Measurements from ENCODE around the gene SLFNL1.

Gene SLFNL1

DNA sequence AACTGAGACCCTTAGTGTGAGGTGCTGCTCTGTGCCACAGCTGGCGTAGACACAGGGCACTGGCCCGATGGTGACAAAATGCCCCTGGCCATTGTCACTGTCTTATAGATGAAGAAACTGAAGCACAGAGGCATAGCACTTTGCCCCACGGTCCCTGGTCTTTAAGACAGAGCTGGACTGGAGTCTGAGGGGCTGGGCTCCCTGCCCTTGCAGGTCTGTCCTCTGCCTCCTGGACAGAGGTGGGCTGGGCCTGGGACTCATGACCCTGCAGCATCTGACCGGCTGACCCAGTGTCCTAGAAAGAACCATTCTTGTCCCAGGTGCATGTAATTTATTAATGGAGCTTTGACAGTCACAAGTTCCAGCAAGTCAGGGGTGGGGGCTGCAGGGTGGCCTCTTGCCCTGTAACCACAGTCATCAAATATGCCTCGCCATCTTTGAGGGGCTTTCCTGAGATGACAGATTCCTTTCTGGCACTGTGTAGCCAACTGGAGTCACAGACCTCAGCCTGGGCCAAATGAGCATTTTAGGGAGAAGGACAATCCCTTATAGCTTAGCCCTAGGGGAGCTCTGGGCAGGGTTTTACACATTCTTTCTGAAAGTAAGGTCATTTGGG, 6.1 kb downstream of the SLFNL1 start:
- Histone ChIP-seq H3K36me3 (replicated peaks; ENCODE audit: insufficient read depth, low read length) (peaks cover 3% of the 10 kb centered on the region; the same call in 1 of the 2 replicates), H3K9me3 (replicated peaks; ENCODE audit: insufficient read depth, low read length) (no peaks in the 10 kb centered on the region), H2AFZ (ENCODE audit: low read length) (no peak overlapping the region), H3K4me3 (ENCODE audit: low read length) (no peak overlapping the region), H3K9ac (ENCODE audit: low read length) (no peak overlapping the region), H3K79me2 (ENCODE audit: low read length) (no peaks in the 10 kb centered on the region; the same call in 1 of the 2 replicates), H3K27ac (ENCODE audit: low read length) (no peak overlapping the region), H3F3A (ENCODE audit: insufficient read depth, low read length) (no peaks in the 10 kb centered on the region), H3K27me3 (replicated peaks; ENCODE audit: insufficient read depth, low read length) (no peaks in the 10 kb centered on the region), H3K4me2 (ENCODE audit: low read depth, low read length) (no peak overlapping the region), H3K4me1 (ENCODE audit: low read length) (no peaks in the 10 kb centered on the region), H4K20me1 (ENCODE audit: insufficient read depth, low read length) (no peaks in the 10 kb centered on the region), H3K9me2 (replicated peaks; ENCODE audit: insufficient read depth, low read length) (no peaks in the 10 kb centered on the region)
- no peak for DNase-seq
- TF ChIP-seq, protein P1, sequence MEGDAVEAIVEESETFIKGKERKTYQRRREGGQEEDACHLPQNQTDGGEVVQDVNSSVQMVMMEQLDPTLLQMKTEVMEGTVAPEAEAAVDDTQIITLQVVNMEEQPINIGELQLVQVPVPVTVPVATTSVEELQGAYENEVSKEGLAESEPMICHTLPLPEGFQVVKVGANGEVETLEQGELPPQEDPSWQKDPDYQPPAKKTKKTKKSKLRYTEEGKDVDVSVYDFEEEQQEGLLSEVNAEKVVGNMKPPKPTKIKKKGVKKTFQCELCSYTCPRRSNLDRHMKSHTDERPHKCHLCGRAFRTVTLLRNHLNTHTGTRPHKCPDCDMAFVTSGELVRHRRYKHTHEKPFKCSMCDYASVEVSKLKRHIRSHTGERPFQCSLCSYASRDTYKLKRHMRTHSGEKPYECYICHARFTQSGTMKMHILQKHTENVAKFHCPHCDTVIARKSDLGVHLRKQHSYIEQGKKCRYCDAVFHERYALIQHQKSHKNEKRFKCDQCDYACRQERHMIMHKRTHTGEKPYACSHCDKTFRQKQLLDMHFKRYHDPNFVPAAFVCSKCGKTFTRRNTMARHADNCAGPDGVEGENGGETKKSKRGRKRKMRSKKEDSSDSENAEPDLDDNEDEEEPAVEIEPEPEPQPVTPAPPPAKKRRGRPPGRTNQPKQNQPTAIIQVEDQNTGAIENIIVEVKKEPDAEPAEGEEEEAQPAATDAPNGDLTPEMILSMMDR (IDR thresholded peaks at IDR 0.05; ENCODE audit: low read length), result no peak
- TF ChIP-seq EZH2 (optimal IDR thresholded peaks at IDR 0.05; ENCODE audit: low read depth, low read length), result no peak

GRCh38 chr1:41014871-41015270, 6.7 kb downstream of the SLFNL1 start:
- Histone ChIP-seq H3K9ac (ENCODE audit: low read length) (no peak overlapping the region), H3K4me1 (ENCODE audit: low read length) (no peaks in the 10 kb centered on the region), H3K27me3 (replicated peaks; ENCODE audit: insufficient read depth, low read length) (no peaks in the 10 kb centered on the region), H3K79me2 (ENCODE audit: low read length) (no peaks in the 10 kb centered on the region; the same call in 1 of the 2 replicates), H3K9me2 (replicated peaks; ENCODE audit: insufficient read depth, low read length) (no peaks in the 10 kb centered on the region), H3K4me2 (ENCODE audit: low read depth, low read length) (no peak overlapping the region), H2AFZ (ENCODE audit: low read length) (no peak overlapping the region), H3K27ac (ENCODE audit: low read length) (no peak overlapping the region), H3F3A (ENCODE audit: insufficient read depth, low read length) (no peaks in the 10 kb centered on the region), H4K20me1 (ENCODE audit: insufficient read depth, low read length) (no peaks in the 10 kb centered on the region), H3K4me3 (ENCODE audit: low read length) (no peak overlapping the region), H3K36me3 (replicated peaks; ENCODE audit: insufficient read depth, low read length) (peaks cover 5% of the 10 kb centered on the region; the same call in 1 of the 2 replicates), H3K9me3 (replicated peaks; ENCODE audit: insufficient read depth, low read length) (no peaks in the 10 kb centered on the region)
- TF ChIP-seq, protein P1 (IDR thresholded peaks at IDR 0.05; ENCODE audit: low read length), result no peak
- TF ChIP-seq EZH2 (optimal IDR thresholded peaks at IDR 0.05; ENCODE audit: low read depth, low read length), result no peak
- TF ChIP-seq EZH2phosphoT487 (IDR thresholded peaks at IDR 0.05; ENCODE audit: low read length), result no peak
- DNase-seq, result no peak

GRCh38 chr1:41013796-41014195, 7.7 kb downstream of the SLFNL1 start:
- H4K20me1 ChIP-seq (ENCODE audit: insufficient read depth, low read length), result no peaks in the 10 kb centered on the region
- H3K4me1 ChIP-seq (ENCODE audit: low read length), result no peaks in the 10 kb centered on the region
- H3K79me2 ChIP-seq (ENCODE audit: low read length), result peaks cover 6% of the 10 kb centered on the region; the same call in 1 of the 2 replicates
- H3K9me3 ChIP-seq (replicated peaks; ENCODE audit: insufficient read depth, low read length), result no peaks in the 10 kb centered on the region
- no peak for DNase-seq
- no peaks in the 10 kb centered on the region for H3F3A ChIP-seq (ENCODE audit: insufficient read depth, low read length)
- H3K27me3 ChIP-seq (replicated peaks; ENCODE audit: insufficient read depth, low read length), result no peaks in the 10 kb centered on the region
- H3K9ac ChIP-seq (ENCODE audit: low read length), result no peak overlapping the region
- H3K4me2 ChIP-seq (ENCODE audit: low read depth, low read length), result no peak overlapping the region
- H2AFZ ChIP-seq (ENCODE audit: low read length), result no peak overlapping the region
- H3K36me3 ChIP-seq (replicated peaks; ENCODE audit: insufficient read depth, low read length), result peaks cover 14% of the 10 kb centered on the region; the same call in 1 of the 2 replicates
- H3K9me2 ChIP-seq (replicated peaks; ENCODE audit: insufficient read depth, low read length), result no peaks in the 10 kb centered on the region
- no peak for TF ChIP-seq EZH2phosphoT487 (IDR thresholded peaks at IDR 0.05; ENCODE audit: low read length)
- TF ChIP-seq, protein P1 (IDR thresholded peaks at IDR 0.05; ENCODE audit: low read length), result no peak
- no peak for TF ChIP-seq EZH2 (optimal IDR thresholded peaks at IDR 0.05; ENCODE audit: low read depth, low read length)
- H3K4me3 ChIP-seq (ENCODE audit: low read length), result no peak overlapping the region
- H3K27ac ChIP-seq (ENCODE audit: low read length), result no peak overlapping the region
